Stomach (tissue), 9 donors: ENCODE measurements around the gene TSPAN14. TPM values are rescaled to one million over a fixed set of nuclear protein-coding genes. Genes with fewer than 3 reads are reported as not detected.
"Not testable (repeated sequence)": the region's sequence is repeated elsewhere in the genome, so short reads cannot be mapped to it uniquely, and the experiment has no call there.

Experiments used
- DNase-seq, 2 donors: peaks; one replicate each; pipeline versions ENCODE4 v3.0.0 to v3.0.0-alpha.2; 2013 to 2019
- H3K27ac ChIP-seq, 5 donors: fragments of 200-600 bp in 4 of 5; sonication (generic) in 4 of 5; one replicate each; pipeline ENCODE4 v1.5.1; 2013 to 2019; ENCODE audit warnings: mild to moderate bottlenecking in 1 of 5, moderate library complexity in 1 of 5
- H3K27me3 ChIP-seq, 3 donors: fragments of 200-600 bp; sonication (generic); one replicate each; pipeline ENCODE4 v1.5.1; 2017 to 2019; ENCODE audit warnings: mixed run types in 1 of 3
- H3K36me3 ChIP-seq, 4 donors: fragments of 200-600 bp; sonication (generic); 1 replicate in 3 of 4; 2 replicates in 1 of 4; pipeline ENCODE4 v1.5.1; 2016 to 2019
- H3K4me1 ChIP-seq, 4 donors: fragments of 200-600 bp; sonication (generic); one replicate each; pipeline ENCODE4 v1.5.1; 2016 to 2019
- H3K4me3 ChIP-seq, 4 donors: fragments of 200-600 bp; sonication (generic) in 3 of 4; one replicate each; pipeline ENCODE4 v1.5.1; 2016 to 2019; ENCODE audit warnings: mild to moderate bottlenecking in 1 of 4
- H3K9me3 ChIP-seq, 4 donors: fragments of 200-600 bp; sonication (generic); one replicate each; pipeline ENCODE4 v1.5.1; 2016 to 2019
- CTCF ChIP-seq, 7 experiments: fragments of 450-650 bp in 4 of 7; fragments of 200-600 bp in 3 of 7; sonication (generic) in 3 of 7; IDR thresholded peaks; one replicate each; pipeline ENCODE4 v1.5.1; 2016 to 2019; ENCODE audit warnings: antibody characterized with exemption in 7 of 7, control low read depth in 2 of 7, mild to moderate bottlenecking in 1 of 7
- EP300 ChIP-seq: sonication (generic); formaldehyde crosslinking; IDR thresholded peaks from one replicate; pipeline ENCODE4 v1.6.1; 2017; ENCODE audit warnings: antibody characterized with exemption
- POLR2A ChIP-seq, 4 donors: fragments of 450-650 bp; IDR thresholded peaks; one replicate each; pipeline ENCODE4 v1.6.1; 2016; ENCODE audit warnings: antibody characterized with exemption in 4 of 4, control low read depth in 2 of 4, mild to moderate bottlenecking in 1 of 4, moderate library complexity in 1 of 4
- POLR2AphosphoS5 ChIP-seq, 3 donors: sonication (generic); formaldehyde crosslinking; IDR thresholded peaks; one replicate each; pipeline ENCODE4 v1.6.1; 2016; ENCODE audit warnings: antibody characterized with exemption in 3 of 3
- WGBS, 5 donors: extraction: QIAGEN DNeasy Blood & Tissue Kit in 3 of 5; methylation state at CpG; one replicate each; pipeline versions ENCODE4 v1.1.5 to v1.1.7; 2013 to 2018; 5-methylcytosine and 5-hydroxymethylcytosine counted together
- intact Hi-C: fragments of 100-400 bp; cut with DNase I; formaldehyde crosslinking; loops from one replicate; pipeline ENCODE4 v1.15.1; 2023; ENCODE audit warnings: low total_unique reads
- polyA plus RNA-seq, 3 donors: library from polyadenylated mRNA; stranded (reverse); fragments of 200-250 nt; gene quantifications; one replicate each; pipeline ENCODE4 v1.2.3, GENCODE V29; 2013
- total RNA-seq, 5 donors: library from RNA; depleted of rRNA; stranded (reverse); fragments of >200 nt; gene quantifications; one replicate each; pipeline versions ENCODE4 v1.1.0 to v1.2.3, GENCODE V29; 2014 to 2016
- donor health status: healthy with polysubstance abuse.
- donor health status: Bipolar disorder and iron deficiency.
- donor health status: healthy.

Gene TSPAN14
- total and polyA plus RNA-seq, 8 donors: 7.0 to 82.6 (median 30.5) TPM

GRCh38 chr10:80416479-80417098 is 37.5 kb upstream of the TSPAN14 start:
- peaks cover 6 to 54% (median 40%) of the 10 kb centered on the region in 4 donors for H3K4me1 ChIP-seq
- WGBS, 5 donors: 58 to 70% (median 62%) methylated on average over 15 of the region's 15 CpGs
- H3K4me3 ChIP-seq: no peak overlapping the region
- intact Hi-C loops: no loop called here
- H3K27me3 ChIP-seq: no peaks in the 10 kb centered on the region
- H3K36me3 ChIP-seq: peaks cover 0 to 16% (median 0%) of the 10 kb centered on the region in 4 donors
- H3K9me3 ChIP-seq: no peaks in the 10 kb centered on the region
- peak overlapping the region in 2 of 5 donors; percentile 1 to 70 for H3K27ac ChIP-seq
- DNase-seq: peak; percentile 34 to 87
- TF ChIP-seq POLR2A (IDR thresholded peaks at IDR 0.05) (no peak), CTCF (IDR thresholded peaks at IDR 0.05) (no peak), EP300 (no peak), POLR2AphosphoS5 (IDR thresholded peaks at IDR 0.05) (no peak)

GRCh38 chr10:80417256-80417655 is 36.9 kb upstream of the TSPAN14 start:
- DNase-seq, intact Hi-C loops, H3K4me3 ChIP-seq, H3K27me3 ChIP-seq, H3K27ac ChIP-seq, H3K9me3 ChIP-seq: not testable (repeated sequence)
- peaks cover 0 to 22% (median 1%) of the 10 kb centered on the region in 4 donors for H3K36me3 ChIP-seq
- peaks cover 6 to 48% (median 36%) of the 10 kb centered on the region in 4 donors for H3K4me1 ChIP-seq
- WGBS, 5 donors: 74 to 87% (median 76%) methylated on average over 6 of the region's 6 CpGs

GRCh38 chr10:80421050-80421706 is 32.9 kb upstream of the TSPAN14 start:
- no peak for DNase-seq
- Histone ChIP-seq H3K27me3 (no peaks in the 10 kb centered on the region), H3K4me3 (no peak overlapping the region), H3K9me3 (no peaks in the 10 kb centered on the region), H3K36me3 (peaks cover 0 to 55% (median 29%) of the 10 kb centered on the region in 4 donors), H3K27ac (no peak overlapping the region), H3K4me1 (peaks cover 0 to 11% (median 6%) of the 10 kb centered on the region in 4 donors)
- WGBS, 5 donors: 84 to 95% (median 92%) methylated on average over 5 of the region's 5 CpGs
- intact Hi-C loops: no loop called here
- no peak for TF ChIP-seq CTCF (IDR thresholded peaks at IDR 0.05)
- no peak for TF ChIP-seq POLR2AphosphoS5 (IDR thresholded peaks at IDR 0.05)
- TF ChIP-seq POLR2A (IDR thresholded peaks at IDR 0.05): no peak
- TF ChIP-seq EP300: no peak

- TF ChIP-seq POLR2A (IDR thresholded peaks at IDR 0.05): no peak
- no peak for TF ChIP-seq POLR2AphosphoS5 (IDR thresholded peaks at IDR 0.05)
- TF ChIP-seq CTCF (IDR thresholded peaks at IDR 0.05): no peak
- TF ChIP-seq EP300: no peak
- H3K36me3 ChIP-seq: peaks cover 0 to 62% (median 35%) of the 10 kb centered on the region in 4 donors
- H3K4me1 ChIP-seq: peaks cover 0 to 4% (median 0%) of the 10 kb centered on the region in 4 donors
- WGBS, 5 donors: 76 to 88% (median 80%) methylated on average over 8 of the region's 8 CpGs
- no peak overlapping the region for H3K4me3 ChIP-seq
- H3K27ac ChIP-seq: no peak overlapping the region
- DNase-seq: no peak
- intact Hi-C loops: no loop called here
- H3K27me3 ChIP-seq: no peaks in the 10 kb centered on the region
- H3K9me3 ChIP-seq: no peaks in the 10 kb centered on the region
Measured at GRCh38 chr10:80421707-80422536, 32.2 kb upstream of the TSPAN14 start.
